Body of pancreas (tissue), 4 donors: ENCODE results near the gene IMPDH1. TPM values are rescaled to one million over a fixed set of nuclear protein-coding genes. Genes with fewer than 3 reads are reported as not detected.

Experiments
- ATAC-seq: fragments of 150-250 bp; one replicate; pipeline ENCODE4 v1.9.1; 2016
- DNase-seq, 4 donors: peaks; one replicate each; pipeline ENCODE4 v3.0.0-alpha.2; 2019
- H3K27ac ChIP-seq, 4 donors: fragments of 200-600 bp; sonication (generic); 1 replicate in 3 of 4; 2 replicates in 1 of 4; pipeline versions ENCODE4 v1.5.1 to v1.6.1; 2016 to 2019; ENCODE audit warnings: mild to moderate bottlenecking in 1 of 4, mixed read lengths in 1 of 4, moderate library complexity in 1 of 4
- H3K27me3 ChIP-seq, 2 donors: fragments of 200-600 bp; sonication (generic); one replicate each; pipeline ENCODE4 v1.6.0; 2016; ENCODE audit warnings: mild to moderate bottlenecking in 1 of 2
- H3K36me3 ChIP-seq, 2 donors: fragments of 200-600 bp; sonication (generic); replicated peaks in 1 of 2; 2 replicates each; pipeline ENCODE4 v1.5.1; 2016; ENCODE audit warnings: low read depth in 2 of 2; ENCODE audit not compliant: insufficient read depth in 1 of 2
- H3K4me1 ChIP-seq: fragments of 200-600 bp; sonication (generic); one replicate; pipeline ENCODE4 v1.6.0; 2016
- H3K4me3 ChIP-seq, 2 donors: fragments of 200-600 bp; sonication (generic); 1 replicate in 1 of 2; 2 replicates in 1 of 2; pipeline ENCODE4 v1.5.1; 2016 to 2019
- H3K9me3 ChIP-seq, 3 donors: fragments of 200-600 bp; sonication (generic); 1 replicate in 2 of 3; 2 replicates in 1 of 3; pipeline ENCODE4 v1.5.1; 2016
- CTCF ChIP-seq, 7 experiments: fragments of 450-650 bp in 4 of 7; fragments of 200-600 bp in 3 of 7; sonication (generic) in 3 of 7; IDR thresholded peaks; one replicate each; pipeline ENCODE4 v1.5.1; 2016 to 2019; ENCODE audit warnings: antibody characterized with exemption in 7 of 7
- POLR2A ChIP-seq, 3 donors: fragments of 450-650 bp; IDR thresholded peaks; one replicate each; pipeline ENCODE4 v1.6.1; 2016; ENCODE audit warnings: antibody characterized with exemption in 3 of 3, mild to moderate bottlenecking in 2 of 3
- WGBS, 2 donors: methylation state at CpG; one replicate each; pipeline ENCODE4 v1.1.5; 2017; 5-methylcytosine and 5-hydroxymethylcytosine counted together
- intact Hi-C: fragments of 100-400 bp; cut with DNase I; formaldehyde crosslinking; loops from one replicate; pipeline ENCODE4 v1.15.1; 2023
- total RNA-seq, 2 donors: library from RNA; depleted of rRNA; stranded (reverse); fragments of >200 nt; gene quantifications; one replicate each; pipeline ENCODE4 v1.1.0, GENCODE V29; 2016

IMPDH1 gene
- total RNA-seq, 2 donors from 2014 or later: 23.9 to 46.1 TPM

- DNase-seq (peak; percentile 69 to 77 (median 73)), ATAC-seq (peak; percentile 79)
- no peaks in the 10 kb centered on the region for H3K9me3 ChIP-seq
- no peaks in the 10 kb centered on the region for H3K36me3 ChIP-seq
- WGBS, 2 donors: 18 to 23% methylated on average over 21 to 24 of the region's 24 CpGs
- no peaks in the 10 kb centered on the region for H3K27me3 ChIP-seq
- no peak overlapping the region for H3K27ac ChIP-seq
- H3K4me3 ChIP-seq: no peak overlapping the region
- H3K4me1 ChIP-seq: no peaks in the 10 kb centered on the region
- intact Hi-C loops: loop anchor here (2.0 kb wide), 1 partner anchor 37 kb away; no protein-coding TSS in a partner anchor
- TF ChIP-seq CTCF (IDR thresholded peaks at IDR 0.05) (peak; percentile 54 to 86 (median 73)), POLR2A (IDR thresholded peaks at IDR 0.05) (no peak)
These were observed 22.3 kb downstream of the IMPDH1 start for GRCh38 chr7:128387216-128388144.

DNA sequence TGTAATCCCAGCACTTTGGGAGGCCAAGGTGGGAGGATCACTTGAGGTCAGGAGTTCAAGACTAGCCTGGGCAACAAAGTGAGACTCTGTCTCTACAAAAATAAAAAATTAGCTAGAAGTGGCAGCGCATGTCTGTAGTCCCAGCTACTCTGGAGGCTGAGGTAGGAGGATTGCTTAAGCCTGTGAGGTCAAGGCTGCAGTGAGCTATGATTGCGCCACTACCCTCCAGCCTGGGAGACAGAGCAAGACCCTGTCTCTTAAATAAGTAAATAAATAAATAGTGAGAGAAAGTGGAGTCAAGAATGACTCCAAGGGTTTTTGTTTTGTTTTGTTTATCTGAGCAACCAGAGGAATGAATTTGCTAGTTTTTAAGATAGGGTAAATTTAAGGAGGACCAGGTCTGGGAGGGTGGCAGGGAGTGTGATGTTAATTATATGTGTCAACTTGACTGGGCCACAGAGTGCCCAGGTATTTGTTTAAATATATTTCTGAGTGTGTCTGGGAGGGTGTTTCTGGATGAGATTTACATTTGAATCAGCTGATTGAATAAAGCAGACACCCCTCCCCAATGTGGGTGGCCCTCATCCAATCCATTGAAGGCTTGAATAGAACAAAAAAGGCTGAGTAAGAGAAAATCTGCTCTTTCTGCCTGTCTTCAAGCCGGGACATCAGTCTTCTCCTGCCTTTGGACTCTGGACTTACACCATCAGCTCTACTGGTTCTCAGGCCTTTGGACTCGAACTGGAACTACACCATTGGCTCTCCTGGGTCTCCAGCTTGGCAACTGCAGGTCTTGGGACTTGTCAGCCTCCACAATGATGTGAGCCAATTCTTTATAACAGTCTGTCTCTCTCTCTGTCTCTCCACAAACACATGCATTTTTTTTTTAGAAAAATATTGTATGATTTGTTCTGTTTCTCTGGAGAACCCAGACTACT is 23.5 kb downstream of the IMPDH1 start:
- H3K4me1 ChIP-seq: no peaks in the 10 kb centered on the region
- no peaks in the 10 kb centered on the region for H3K9me3 ChIP-seq
- no peak overlapping the region for H3K4me3 ChIP-seq
- TF ChIP-seq POLR2A (IDR thresholded peaks at IDR 0.05) (no peak), CTCF (IDR thresholded peaks at IDR 0.05) (no peak)
- intact Hi-C loops: no loop called here
- 85 to 91% methylated on average over 4 of the region's 4 CpGs for WGBS, 2 donors
- H3K36me3 ChIP-seq: no peaks in the 10 kb centered on the region
- H3K27me3 ChIP-seq: no peaks in the 10 kb centered on the region
- DNase-seq: no peak
- H3K27ac ChIP-seq: no peak overlapping the region
- ATAC-seq: no peak

- ATAC-seq (no peak), DNase-seq (no peak)
- Histone ChIP-seq H3K27ac (no peak overlapping the region), H3K4me1 (no peaks in the 10 kb centered on the region), H3K27me3 (no peaks in the 10 kb centered on the region), H3K4me3 (no peak overlapping the region), H3K9me3 (no peaks in the 10 kb centered on the region), H3K36me3 (no peaks in the 10 kb centered on the region)
- WGBS, 2 donors: 72 to 76% methylated on average over 7 of the region's 7 CpGs
- TF ChIP-seq POLR2A (IDR thresholded peaks at IDR 0.05) (no peak), CTCF (IDR thresholded peaks at IDR 0.05) (no peak)
- intact Hi-C loops: no loop called here
These were observed 25.1 kb downstream of the IMPDH1 start for GRCh38 chr7:128384726-128385125.

DNA sequence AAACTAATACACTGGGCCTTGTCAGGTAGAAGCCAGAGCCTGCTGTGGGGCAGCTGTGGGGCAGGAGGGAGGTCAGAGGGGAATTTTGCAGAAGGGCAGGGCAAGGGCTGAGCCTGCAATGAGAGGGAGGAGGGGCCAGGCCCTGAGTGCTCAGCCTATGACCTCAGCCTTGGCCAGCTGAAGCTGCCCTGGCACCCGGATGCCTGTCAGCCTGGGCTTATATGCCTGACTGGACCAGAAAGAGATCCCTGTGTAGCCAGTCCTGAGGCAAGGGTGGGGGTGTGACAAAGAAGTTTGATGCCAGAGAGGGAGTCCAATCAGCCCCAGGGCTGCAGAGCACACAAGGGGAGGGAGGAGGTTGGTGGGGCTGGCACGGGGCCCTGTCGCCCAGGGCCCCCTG is 26.0 kb downstream of the IMPDH1 start:
- H3K36me3 ChIP-seq: no peaks in the 10 kb centered on the region
- H3K4me1 ChIP-seq: no peaks in the 10 kb centered on the region
- WGBS, 2 donors: 57 to 81% methylated on average over 3 of the region's 3 CpGs
- no peak for DNase-seq
- no peaks in the 10 kb centered on the region for H3K9me3 ChIP-seq
- no peak overlapping the region for H3K27ac ChIP-seq
- TF ChIP-seq POLR2A (IDR thresholded peaks at IDR 0.05) (no peak), CTCF (IDR thresholded peaks at IDR 0.05) (no peak)
- ATAC-seq: no peak
- no peak overlapping the region for H3K4me3 ChIP-seq
- intact Hi-C loops: no loop called here
- H3K27me3 ChIP-seq: no peaks in the 10 kb centered on the region
